ENCODE measurements around the gene ENGASE.

The ENGASE gene

GRCh38 chr17:79108870-79109269 is 34.2 kb downstream of the ENGASE start:
- TF ChIP-seq, protein P1, sequence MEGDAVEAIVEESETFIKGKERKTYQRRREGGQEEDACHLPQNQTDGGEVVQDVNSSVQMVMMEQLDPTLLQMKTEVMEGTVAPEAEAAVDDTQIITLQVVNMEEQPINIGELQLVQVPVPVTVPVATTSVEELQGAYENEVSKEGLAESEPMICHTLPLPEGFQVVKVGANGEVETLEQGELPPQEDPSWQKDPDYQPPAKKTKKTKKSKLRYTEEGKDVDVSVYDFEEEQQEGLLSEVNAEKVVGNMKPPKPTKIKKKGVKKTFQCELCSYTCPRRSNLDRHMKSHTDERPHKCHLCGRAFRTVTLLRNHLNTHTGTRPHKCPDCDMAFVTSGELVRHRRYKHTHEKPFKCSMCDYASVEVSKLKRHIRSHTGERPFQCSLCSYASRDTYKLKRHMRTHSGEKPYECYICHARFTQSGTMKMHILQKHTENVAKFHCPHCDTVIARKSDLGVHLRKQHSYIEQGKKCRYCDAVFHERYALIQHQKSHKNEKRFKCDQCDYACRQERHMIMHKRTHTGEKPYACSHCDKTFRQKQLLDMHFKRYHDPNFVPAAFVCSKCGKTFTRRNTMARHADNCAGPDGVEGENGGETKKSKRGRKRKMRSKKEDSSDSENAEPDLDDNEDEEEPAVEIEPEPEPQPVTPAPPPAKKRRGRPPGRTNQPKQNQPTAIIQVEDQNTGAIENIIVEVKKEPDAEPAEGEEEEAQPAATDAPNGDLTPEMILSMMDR (IDR thresholded peaks at IDR 0.05; ENCODE audit: low read depth, low read length, missing control alignments), result no peak
- no peak for DNase-seq (ENCODE audit: extremely low read depth, low read depth)
- H3K4me3 ChIP-seq (replicated peaks; ENCODE audit: low read depth, low read length), result no peak overlapping the region

GRCh38 chr17:79109584-79109983 is 35.0 kb downstream of the ENGASE start:
- no peak overlapping the region for H3K4me3 ChIP-seq (replicated peaks; ENCODE audit: low read depth, low read length)
- no peak for DNase-seq (ENCODE audit: extremely low read depth, low read depth)
- TF ChIP-seq, protein P1 (IDR thresholded peaks at IDR 0.05; ENCODE audit: low read depth, low read length, missing control alignments), result peak; percentile 25

DNA sequence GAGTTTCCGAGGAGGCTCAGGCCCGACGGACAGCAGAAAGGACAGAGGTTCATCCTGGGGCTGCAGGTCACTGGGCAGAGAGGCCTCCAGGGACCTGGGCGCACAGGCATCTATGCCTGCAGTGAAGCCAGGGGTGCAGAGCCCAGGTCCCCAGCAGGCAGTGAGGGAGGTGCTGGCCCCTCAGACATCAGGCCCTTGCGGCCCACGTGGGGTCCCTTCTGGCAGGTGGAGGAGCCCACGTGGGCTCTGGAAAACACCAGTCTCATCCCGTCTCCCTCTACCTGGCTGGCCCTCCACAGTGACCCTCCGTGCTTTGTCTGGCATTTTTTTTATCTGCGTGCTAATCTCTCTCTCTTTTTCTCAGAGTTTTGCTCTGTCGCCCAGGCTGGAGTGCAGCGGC is 36.5 kb downstream of the ENGASE start:
- H3K4me3 ChIP-seq (replicated peaks; ENCODE audit: low read depth, low read length), result no peak overlapping the region
- DNase-seq (ENCODE audit: extremely low read depth, low read depth), result no peak

DNA sequence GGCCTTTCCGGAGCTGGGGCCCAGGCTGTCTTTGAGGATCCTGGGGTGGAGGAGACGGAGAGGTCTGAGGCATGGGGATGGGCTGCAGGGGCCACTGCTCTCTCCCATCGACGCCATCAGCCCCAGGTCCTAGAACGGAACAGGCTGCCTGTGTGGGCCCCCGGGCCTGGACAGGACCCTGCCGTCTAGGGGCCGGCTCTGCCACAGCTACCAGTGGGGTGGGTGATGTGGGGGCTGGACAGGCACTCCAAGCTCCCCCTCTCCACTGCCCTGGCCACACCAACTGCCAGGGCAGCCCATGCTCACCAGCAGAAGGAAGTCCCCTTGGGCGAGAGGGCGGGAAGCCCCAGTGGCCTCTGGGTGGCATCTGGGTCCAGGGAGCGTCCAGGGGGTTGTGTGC is 37.8 kb downstream of the ENGASE start:
- no peak for DNase-seq (ENCODE audit: extremely low read depth, low read depth)
- no peak overlapping the region for H3K4me3 ChIP-seq (replicated peaks; ENCODE audit: low read depth, low read length)

More for the DNA sequence above, 36.5 kb downstream of the ENGASE start:
- TF ChIP-seq, protein P1 (IDR thresholded peaks at IDR 0.05; ENCODE audit: low read depth, low read length, missing control alignments), result no peak

DNA sequence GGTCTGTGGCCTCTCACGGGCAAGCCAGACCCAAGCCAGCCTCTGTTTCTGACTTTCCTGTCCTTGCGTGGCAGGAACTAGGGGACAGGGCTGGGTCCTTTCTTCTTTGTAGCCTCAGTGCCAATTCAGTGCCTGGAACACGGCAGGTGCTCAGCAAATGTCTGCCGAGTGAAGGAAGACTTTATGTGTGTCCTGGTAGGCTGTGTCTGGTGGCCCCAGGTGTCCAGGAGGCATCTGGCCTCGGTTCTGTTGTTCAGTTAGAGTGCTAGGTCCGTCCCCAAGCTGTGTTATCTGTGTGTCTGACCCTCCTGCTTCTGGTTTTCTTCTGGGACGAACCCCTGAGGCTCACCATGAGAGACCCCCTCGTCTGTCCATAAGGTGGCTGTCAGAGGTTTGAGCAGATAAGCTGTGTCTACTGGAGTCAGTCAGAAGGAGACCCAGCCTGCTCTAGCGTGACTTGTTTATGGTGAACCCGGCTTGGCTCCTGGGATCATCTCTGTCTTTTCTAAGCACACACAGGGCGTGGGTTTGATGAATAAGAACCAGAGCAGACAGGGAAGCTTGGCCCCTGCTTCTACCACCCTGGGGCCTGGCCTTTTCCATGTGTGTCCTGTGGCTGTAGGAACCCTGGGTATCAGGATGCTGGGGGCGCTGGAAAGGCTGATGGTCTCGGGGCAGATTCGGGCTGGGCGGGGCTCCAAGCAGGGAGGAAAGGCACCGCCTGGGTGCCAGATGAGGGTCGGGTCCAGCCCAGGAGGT is 39.3 kb downstream of the ENGASE start:
- H3K4me3 ChIP-seq (replicated peaks; ENCODE audit: low read depth, low read length), result no peak overlapping the region
- TF ChIP-seq, protein P1 (IDR thresholded peaks at IDR 0.05; ENCODE audit: low read depth, low read length, missing control alignments), result no peak
- no peak for DNase-seq (ENCODE audit: extremely low read depth, low read depth)

More for the DNA sequence above, 37.8 kb downstream of the ENGASE start:
- TF ChIP-seq, protein P1 (IDR thresholded peaks at IDR 0.05; ENCODE audit: low read depth, low read length, missing control alignments), result no peak

- no peak for DNase-seq (ENCODE audit: extremely low read depth, low read depth)
These were observed 40.1 kb downstream of the ENGASE start for GRCh38 chr17:79114458-79115301.

More at GRCh38 chr17:79114458-79115301, 40.1 kb downstream of the ENGASE start:
- TF ChIP-seq, protein P1 (IDR thresholded peaks at IDR 0.05; ENCODE audit: low read depth, low read length, missing control alignments), result no peak
- H3K4me3 ChIP-seq (replicated peaks; ENCODE audit: low read depth, low read length), result no peak overlapping the region

All from HFF-Myc (cell line).